ENCODE results near the gene ENO4.

ENO4 gene
- 0 to 0.07 (median 0) reads per million in 9 experiments for total RNA-seq

GRCh38 chr10:116849248-116850057, at the start of gene ENO4:
Gene ENO4 (plus strand): TSS chr10:116849499. CDS start chr10:116849567, 68 bp downstream.
- Mint-ChIP-seq H3K4me1 (ENCODE audit: low read depth in 2 of 2) (no peaks in the 10 kb centered on the region), H3K27me3 (peaks cover 51 to 68% of the 10 kb centered on the region in 2 donors), H3K4me3 (peak within 1 kb of the TSS; percentile 28 to 39), H3K9me3 (no peaks in the 10 kb centered on the region), H3K27ac (peak within 1 kb of the TSS in 1 of 2 donors; percentile 16), H3K36me3 (ENCODE audit: insufficient read depth) (no peaks in the 10 kb centered on the region)
- DNase-seq = no peak
- peak; percentile 24 for ATAC-seq (replicated peaks)

- Mint-ChIP-seq H3K27ac (no peak overlapping the region), H3K4me3 (no peak overlapping the region), H3K36me3 (ENCODE audit: insufficient read depth) (peaks cover 3% of the 10 kb centered on the region), H3K27me3 (peaks cover 7 to 58% of the 10 kb centered on the region in 2 donors), H3K9me3 (no peaks in the 10 kb centered on the region), H3K4me1 (ENCODE audit: low read depth in 2 of 2) (no peaks in the 10 kb centered on the region)
- no peak for ATAC-seq (replicated peaks)
- DNase-seq = no peak
Measured at GRCh38 chr10:116800286-116800929, 48.9 kb upstream of the ENO4 start.

GRCh38 chr10:116801658-116802057, 47.6 kb upstream of the ENO4 start:
- H3K27me3 Mint-ChIP-seq = peaks cover 7 to 54% of the 10 kb centered on the region in 2 donors
- no peak for ATAC-seq (replicated peaks)
- no peaks in the 10 kb centered on the region for H3K4me1 Mint-ChIP-seq (ENCODE audit: low read depth in 2 of 2)
- DNase-seq = no peak
- no peak overlapping the region for H3K4me3 Mint-ChIP-seq
- no peaks in the 10 kb centered on the region for H3K9me3 Mint-ChIP-seq
- H3K27ac Mint-ChIP-seq = no peak overlapping the region
- H3K36me3 Mint-ChIP-seq (ENCODE audit: insufficient read depth) = no peaks in the 10 kb centered on the region

GRCh38 chr10:116802474-116802873, 46.8 kb upstream of the ENO4 start:
- no peaks in the 10 kb centered on the region for H3K36me3 Mint-ChIP-seq (ENCODE audit: insufficient read depth)
- no peaks in the 10 kb centered on the region for H3K9me3 Mint-ChIP-seq
- H3K4me3 Mint-ChIP-seq = no peak overlapping the region

GRCh38 chr10:116802876-116803275, 46.4 kb upstream of the ENO4 start:
- no peak for DNase-seq
- Mint-ChIP-seq H3K4me1 (ENCODE audit: low read depth in 2 of 2) (no peaks in the 10 kb centered on the region), H3K4me3 (no peak overlapping the region), H3K9me3 (no peaks in the 10 kb centered on the region), H3K27ac (no peak overlapping the region), H3K36me3 (ENCODE audit: insufficient read depth) (no peaks in the 10 kb centered on the region), H3K27me3 (peaks cover 7 to 53% of the 10 kb centered on the region in 2 donors)
- no peak for ATAC-seq (replicated peaks)

More at GRCh38 chr10:116802474-116802873, 46.8 kb upstream of the ENO4 start:
- Mint-ChIP-seq H3K4me1 (ENCODE audit: low read depth in 2 of 2) (no peaks in the 10 kb centered on the region), H3K27me3 (peaks cover 7 to 53% of the 10 kb centered on the region in 2 donors), H3K27ac (no peak overlapping the region)
- DNase-seq = no peak
- no peak for ATAC-seq (replicated peaks)

GRCh38 chr10:116803451-116804249, 45.6 kb upstream of the ENO4 start:
- no peaks in the 10 kb centered on the region for H3K4me1 Mint-ChIP-seq (ENCODE audit: low read depth in 2 of 2)
- DNase-seq (no peak), ATAC-seq (replicated peaks) (no peak)
- no peak overlapping the region for H3K4me3 Mint-ChIP-seq
- no peaks in the 10 kb centered on the region for H3K9me3 Mint-ChIP-seq
- H3K27ac Mint-ChIP-seq = no peak overlapping the region
- peaks cover 7 to 56% of the 10 kb centered on the region in 2 donors for H3K27me3 Mint-ChIP-seq
- H3K36me3 Mint-ChIP-seq (ENCODE audit: insufficient read depth) = no peaks in the 10 kb centered on the region

GRCh38 chr10:116808706-116809105, 40.6 kb upstream of the ENO4 start:
- Mint-ChIP-seq H3K27me3 (peaks cover 11 to 43% of the 10 kb centered on the region in 2 donors), H3K9me3 (no peaks in the 10 kb centered on the region), H3K4me1 (ENCODE audit: low read depth in 2 of 2) (no peaks in the 10 kb centered on the region), H3K27ac (no peak overlapping the region), H3K4me3 (no peak overlapping the region), H3K36me3 (ENCODE audit: insufficient read depth) (no peaks in the 10 kb centered on the region)
- DNase-seq (no peak), ATAC-seq (replicated peaks) (no peak)

GRCh38 chr10:116809483-116810119, 39.7 kb upstream of the ENO4 start:
- no peak overlapping the region for H3K4me3 Mint-ChIP-seq
- no peaks in the 10 kb centered on the region for H3K36me3 Mint-ChIP-seq (ENCODE audit: insufficient read depth)
- H3K9me3 Mint-ChIP-seq = no peaks in the 10 kb centered on the region
- ATAC-seq (replicated peaks) (no peak), DNase-seq (no peak)
- no peaks in the 10 kb centered on the region for H3K4me1 Mint-ChIP-seq (ENCODE audit: low read depth in 2 of 2)
- H3K27ac Mint-ChIP-seq = no peak overlapping the region
- H3K27me3 Mint-ChIP-seq = peaks cover 11 to 43% of the 10 kb centered on the region in 2 donors

- H3K27me3 Mint-ChIP-seq = peaks cover 11 to 43% of the 10 kb centered on the region in 2 donors
- H3K27ac Mint-ChIP-seq = no peak overlapping the region
- H3K4me3 Mint-ChIP-seq = no peak overlapping the region
- DNase-seq (no peak), ATAC-seq (replicated peaks) (no peak)
- no peaks in the 10 kb centered on the region for H3K9me3 Mint-ChIP-seq
- no peaks in the 10 kb centered on the region for H3K36me3 Mint-ChIP-seq (ENCODE audit: insufficient read depth)
- no peaks in the 10 kb centered on the region for H3K4me1 Mint-ChIP-seq (ENCODE audit: low read depth in 2 of 2)
Measured at GRCh38 chr10:116810120-116810500, 39.2 kb upstream of the ENO4 start.

- H3K27me3 Mint-ChIP-seq = peaks cover 11 to 43% of the 10 kb centered on the region in 2 donors
- no peak for DNase-seq
- ATAC-seq (replicated peaks) = no peak
- no peak overlapping the region for H3K27ac Mint-ChIP-seq
- no peaks in the 10 kb centered on the region for H3K4me1 Mint-ChIP-seq (ENCODE audit: low read depth in 2 of 2)
- H3K36me3 Mint-ChIP-seq (ENCODE audit: insufficient read depth) = no peaks in the 10 kb centered on the region
- H3K9me3 Mint-ChIP-seq = no peaks in the 10 kb centered on the region
- no peak overlapping the region for H3K4me3 Mint-ChIP-seq
Measured at GRCh38 chr10:116810895-116811294, 38.4 kb upstream of the ENO4 start.

- ATAC-seq (replicated peaks) (no peak), DNase-seq (no peak)
- Mint-ChIP-seq H3K9me3 (no peaks in the 10 kb centered on the region), H3K36me3 (ENCODE audit: insufficient read depth) (no peaks in the 10 kb centered on the region), H3K27ac (no peak overlapping the region), H3K4me1 (ENCODE audit: low read depth in 2 of 2) (no peaks in the 10 kb centered on the region), H3K27me3 (peaks cover 11 to 39% of the 10 kb centered on the region in 2 donors), H3K4me3 (no peak overlapping the region)
Measured at GRCh38 chr10:116811691-116812090, 37.6 kb upstream of the ENO4 start.

- no peak overlapping the region for H3K4me3 Mint-ChIP-seq
- no peaks in the 10 kb centered on the region for H3K4me1 Mint-ChIP-seq (ENCODE audit: low read depth in 2 of 2)
- ATAC-seq (replicated peaks) = no peak
- H3K36me3 Mint-ChIP-seq (ENCODE audit: insufficient read depth) = no peaks in the 10 kb centered on the region
- H3K27me3 Mint-ChIP-seq = peaks cover 8 to 37% of the 10 kb centered on the region in 2 donors
- no peak overlapping the region for H3K27ac Mint-ChIP-seq
- DNase-seq = no peak
- H3K9me3 Mint-ChIP-seq = peaks cover 0 to 3% of the 10 kb centered on the region in 2 donors
Measured at GRCh38 chr10:116815641-116816415, 33.5 kb upstream of the ENO4 start.
